Hypothalamus (tissue), 51 donors: ENCODE results near the gene AWAT2.

Experiments used
- DNase-seq, 51 donors: peaks; one replicate each; lab custom pipeline; 2025; lab: John Stamatoyannopoulos, UW

Gene AWAT2

GRCh38 chrX:70042399-70043371 lies 7.1 kb downstream of the AWAT2 start:
- DNase-seq: peak in 1 of 51 donors; percentile 1

GRCh38 chrX:70041993-70042392 lies 7.7 kb downstream of the AWAT2 start:
- no peak for DNase-seq

- DNase-seq: no peak
Observed at GRCh38 chrX:70039758-70040157, 10.0 kb downstream of the AWAT2 start.

GRCh38 chrX:70038951-70039350 lies 10.8 kb downstream of the AWAT2 start:
- no peak for DNase-seq

- DNase-seq: no peak
Observed at GRCh38 chrX:70038515-70038914, 11.2 kb downstream of the AWAT2 start.

- no peak for DNase-seq
Observed at GRCh38 chrX:70034646-70035045, 15.1 kb downstream of the AWAT2 start.

- peak in 13 of 51 donors; percentile 0 to 23 (median 5) for DNase-seq
Observed at GRCh38 chrX:70033348-70034051, 16.2 kb downstream of the AWAT2 start.

- DNase-seq: no peak
Observed at GRCh38 chrX:70032792-70033191, 16.9 kb downstream of the AWAT2 start.

- DNase-seq: peak in 22 of 51 donors; percentile 0 to 30 (median 6)
Observed at GRCh38 chrX:70030301-70030767, 19.4 kb downstream of the AWAT2 start.

GRCh38 chrX:70029863-70030262 lies 19.9 kb downstream of the AWAT2 start:
- no peak for DNase-seq

GRCh38 chrX:70026851-70027200 lies 22.9 kb downstream of the AWAT2 start:
- DNase-seq: no peak

- no peak for DNase-seq
Observed at GRCh38 chrX:70026112-70026850, 23.5 kb downstream of the AWAT2 start.

GRCh38 chrX:70025464-70025863 lies 24.3 kb downstream of the AWAT2 start:
- DNase-seq: no peak

- no peak for DNase-seq
Observed at GRCh38 chrX:70022616-70023015, 27.1 kb downstream of the AWAT2 start.

- no peak for DNase-seq
Observed at GRCh38 chrX:70016513-70016912, 33.2 kb downstream of the AWAT2 start.

GRCh38 chrX:70013466-70014381 lies 36.0 kb downstream of the AWAT2 start:
- DNase-seq: no peak

- DNase-seq: no peak
Observed at GRCh38 chrX:70012756-70013155, 37.0 kb downstream of the AWAT2 start.

GRCh38 chrX:70009970-70010369 lies 39.8 kb downstream of the AWAT2 start:
- DNase-seq: no peak

GRCh38 chrX:70009049-70009448 lies 40.7 kb downstream of the AWAT2 start:
- no peak for DNase-seq

- no peak for DNase-seq
Observed at GRCh38 chrX:70007946-70008345, 41.8 kb downstream of the AWAT2 start.
